ENCODE measurements around the gene GNAT2. TPM values are rescaled to one million over a fixed set of nuclear protein-coding genes. Genes with fewer than 3 reads are reported as not detected.

GNAT2 gene
- total RNA-seq, 1 experiment from 2014 or later = 0.16 TPM

- Histone ChIP-seq H3K27me3 (replicated peaks) (no peaks in the 10 kb centered on the region), H3K36me3 (peaks cover 52% of the 10 kb centered on the region), H3K9me3 (replicated peaks) (no peaks in the 10 kb centered on the region), H3K4me3 (no peak overlapping the region), H3K27ac (no peak overlapping the region), H3K4me1 (replicated peaks) (no peaks in the 10 kb centered on the region)
- DNase-seq (ENCODE audit: low read depth in 1 of 2, low spot score in 2 of 2) = no peak
These were observed 8.4 kb upstream of the GNAT2 start for GRCh38 chr1:109627692-109628399.

GRCh38 chr1:109626682-109627408 is 7.4 kb upstream of the GNAT2 start:
- DNase-seq (ENCODE audit: low read depth in 1 of 2, low spot score in 2 of 2) = no peak
- no peaks in the 10 kb centered on the region for H3K9me3 ChIP-seq (replicated peaks)
- no peak overlapping the region for H3K27ac ChIP-seq
- peaks cover 53% of the 10 kb centered on the region for H3K36me3 ChIP-seq
- H3K4me1 ChIP-seq (replicated peaks) = peaks cover 2% of the 10 kb centered on the region
- no peaks in the 10 kb centered on the region for H3K27me3 ChIP-seq (replicated peaks)
- no peak overlapping the region for H3K4me3 ChIP-seq

GRCh38 chr1:109625601-109626560 is 6.5 kb upstream of the GNAT2 start:
- Histone ChIP-seq H3K27ac (no peak overlapping the region), H3K4me1 (replicated peaks) (peaks cover 7% of the 10 kb centered on the region), H3K9me3 (replicated peaks) (no peaks in the 10 kb centered on the region), H3K4me3 (no peak overlapping the region), H3K27me3 (replicated peaks) (no peaks in the 10 kb centered on the region), H3K36me3 (peaks cover 47% of the 10 kb centered on the region)
- DNase-seq (ENCODE audit: low read depth in 1 of 2, low spot score in 2 of 2) = no peak

- no peak for DNase-seq (ENCODE audit: low read depth in 1 of 2, low spot score in 2 of 2)
- Histone ChIP-seq H3K4me1 (replicated peaks) (peaks cover 8% of the 10 kb centered on the region), H3K27ac (no peak overlapping the region), H3K9me3 (replicated peaks) (no peaks in the 10 kb centered on the region), H3K36me3 (peaks cover 43% of the 10 kb centered on the region), H3K27me3 (replicated peaks) (no peaks in the 10 kb centered on the region), H3K4me3 (no peak overlapping the region)
These were observed 5.8 kb upstream of the GNAT2 start for GRCh38 chr1:109625176-109625575.

GRCh38 chr1:109624201-109625010 is 5.0 kb upstream of the GNAT2 start:
- Histone ChIP-seq H3K27ac (no peak overlapping the region), H3K9me3 (replicated peaks) (no peaks in the 10 kb centered on the region), H3K4me3 (no peak overlapping the region), H3K36me3 (peaks cover 36% of the 10 kb centered on the region), H3K4me1 (replicated peaks) (peaks cover 15% of the 10 kb centered on the region), H3K27me3 (replicated peaks) (no peaks in the 10 kb centered on the region)
- peak in 1 of 2 experiments; percentile 37 for DNase-seq (ENCODE audit: low read depth in 1 of 2, low spot score in 2 of 2)

- H3K27ac ChIP-seq = no peak overlapping the region
- H3K9me3 ChIP-seq (replicated peaks) = no peaks in the 10 kb centered on the region
- no peak for DNase-seq (ENCODE audit: low read depth in 1 of 2, low spot score in 2 of 2)
- H3K27me3 ChIP-seq (replicated peaks) = no peaks in the 10 kb centered on the region
- H3K4me3 ChIP-seq = no peak overlapping the region
- peaks cover 19% of the 10 kb centered on the region for H3K4me1 ChIP-seq (replicated peaks)
- H3K36me3 ChIP-seq = peaks cover 28% of the 10 kb centered on the region
These were observed 4.3 kb upstream of the GNAT2 start for GRCh38 chr1:109623601-109624161.

GRCh38 chr1:109622895-109623294 is 3.5 kb upstream of the GNAT2 start:
- no peak for DNase-seq (ENCODE audit: low read depth in 1 of 2, low spot score in 2 of 2)
- H3K4me3 ChIP-seq = no peak overlapping the region
- H3K27me3 ChIP-seq (replicated peaks) = no peaks in the 10 kb centered on the region
- no peaks in the 10 kb centered on the region for H3K9me3 ChIP-seq (replicated peaks)
- H3K36me3 ChIP-seq = peaks cover 21% of the 10 kb centered on the region
- H3K27ac ChIP-seq = no peak overlapping the region
- peaks cover 19% of the 10 kb centered on the region for H3K4me1 ChIP-seq (replicated peaks)

GRCh38 chr1:109622137-109622892 is 2.9 kb upstream of the GNAT2 start:
- no peak overlapping the region for H3K27ac ChIP-seq
- no peaks in the 10 kb centered on the region for H3K9me3 ChIP-seq (replicated peaks)
- peaks cover 24% of the 10 kb centered on the region for H3K4me1 ChIP-seq (replicated peaks)
- no peaks in the 10 kb centered on the region for H3K27me3 ChIP-seq (replicated peaks)
- DNase-seq (ENCODE audit: low read depth in 1 of 2, low spot score in 2 of 2) = no peak
- peaks cover 15% of the 10 kb centered on the region for H3K36me3 ChIP-seq
- H3K4me3 ChIP-seq = no peak overlapping the region

GRCh38 chr1:109621379-109622136 is 2.1 kb upstream of the GNAT2 start:
- H3K36me3 ChIP-seq = peaks cover 7% of the 10 kb centered on the region
- H3K27me3 ChIP-seq (replicated peaks) = no peaks in the 10 kb centered on the region
- no peak overlapping the region for H3K27ac ChIP-seq
- H3K9me3 ChIP-seq (replicated peaks) = no peaks in the 10 kb centered on the region
- peaks cover 31% of the 10 kb centered on the region for H3K4me1 ChIP-seq (replicated peaks)
- no peak for DNase-seq (ENCODE audit: low read depth in 1 of 2, low spot score in 2 of 2)
- H3K4me3 ChIP-seq = peak overlapping the region; percentile 51

- H3K36me3 ChIP-seq = peaks cover 3% of the 10 kb centered on the region; the same call in 1 of the 2 replicates
- H3K4me3 ChIP-seq = peak overlapping the region; percentile 51
- H3K9me3 ChIP-seq (replicated peaks) = no peaks in the 10 kb centered on the region
- H3K27ac ChIP-seq = peak overlapping the region; percentile 62
- H3K27me3 ChIP-seq (replicated peaks) = no peaks in the 10 kb centered on the region
- H3K4me1 ChIP-seq (replicated peaks) = peaks cover 31% of the 10 kb centered on the region
- peak; percentile 73 to 97 for DNase-seq (ENCODE audit: low read depth in 1 of 2, low spot score in 2 of 2)
These were observed 1.4 kb upstream of the GNAT2 start for GRCh38 chr1:109620841-109621286.

GRCh38 chr1:109620401-109620791 is 980 bp upstream of the GNAT2 start:
- peaks cover 31% of the 10 kb centered on the region for H3K4me1 ChIP-seq (replicated peaks)
- H3K27ac ChIP-seq = peak overlapping the region; percentile 62
- no peaks in the 10 kb centered on the region for H3K27me3 ChIP-seq (replicated peaks)
- H3K9me3 ChIP-seq (replicated peaks) = no peaks in the 10 kb centered on the region
- H3K36me3 ChIP-seq = peaks cover 3% of the 10 kb centered on the region; the same call in 1 of the 2 replicates
- peak overlapping the region; percentile 51 for H3K4me3 ChIP-seq
- DNase-seq (ENCODE audit: low read depth in 1 of 2, low spot score in 2 of 2) = peak; percentile 55 to 65

Measured in SJSA1 (cell line).